Skin of body (tissue), 2 donors: ENCODE measurements around the gene KCNG2. TPM values are rescaled to one million over a fixed set of nuclear protein-coding genes. Genes with fewer than 3 reads are reported as not detected.

Source experiments
- DNase-seq: peaks from one replicate; lab custom pipeline; 2025; lab: John Stamatoyannopoulos, UW
- total RNA-seq: library from RNA; depleted of rRNA; stranded (reverse); fragments of >200 nt; gene quantifications from one replicate; pipeline ENCODE4 v1.2.3, GENCODE V29; 2014

KCNG2 gene
- total RNA-seq, 1 donor from 2014 or later, result 0.49 TPM

DNA sequence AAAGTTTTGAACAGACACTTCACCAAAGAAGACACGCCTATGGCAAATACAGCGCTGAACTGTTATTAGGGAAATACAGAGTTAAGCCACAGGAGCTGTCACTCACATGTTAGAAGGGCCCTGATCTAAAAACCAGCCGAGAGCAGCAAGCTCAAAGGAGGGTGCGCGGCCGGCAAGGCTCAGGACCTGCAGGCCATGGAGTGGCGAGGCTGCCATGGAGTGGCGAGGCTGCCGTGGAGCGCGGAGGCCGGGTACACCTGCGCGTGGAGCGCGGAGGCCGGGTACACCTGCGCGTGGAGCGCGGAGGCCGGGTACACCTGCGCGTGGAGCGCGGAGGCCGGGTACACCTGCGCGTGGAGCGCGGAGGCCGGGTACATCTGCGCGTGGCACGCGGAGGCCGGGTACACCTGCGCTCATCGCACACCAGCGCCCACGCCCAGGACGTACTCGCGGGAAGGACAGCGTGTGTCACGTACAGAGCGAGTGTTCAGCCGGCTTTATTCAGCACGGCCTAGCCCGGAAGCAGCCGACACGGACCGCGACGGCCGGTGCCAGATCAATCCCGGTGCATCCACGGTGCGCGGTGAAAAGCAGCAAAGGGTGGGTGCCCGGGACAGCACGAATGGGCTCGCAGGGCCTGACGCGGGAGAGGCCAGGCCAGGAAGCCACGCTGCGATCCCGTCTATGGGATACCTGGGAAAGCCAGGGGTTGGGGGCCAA is 84.9 kb downstream of the KCNG2 start:
- DNase-seq, result no peak

DNA sequence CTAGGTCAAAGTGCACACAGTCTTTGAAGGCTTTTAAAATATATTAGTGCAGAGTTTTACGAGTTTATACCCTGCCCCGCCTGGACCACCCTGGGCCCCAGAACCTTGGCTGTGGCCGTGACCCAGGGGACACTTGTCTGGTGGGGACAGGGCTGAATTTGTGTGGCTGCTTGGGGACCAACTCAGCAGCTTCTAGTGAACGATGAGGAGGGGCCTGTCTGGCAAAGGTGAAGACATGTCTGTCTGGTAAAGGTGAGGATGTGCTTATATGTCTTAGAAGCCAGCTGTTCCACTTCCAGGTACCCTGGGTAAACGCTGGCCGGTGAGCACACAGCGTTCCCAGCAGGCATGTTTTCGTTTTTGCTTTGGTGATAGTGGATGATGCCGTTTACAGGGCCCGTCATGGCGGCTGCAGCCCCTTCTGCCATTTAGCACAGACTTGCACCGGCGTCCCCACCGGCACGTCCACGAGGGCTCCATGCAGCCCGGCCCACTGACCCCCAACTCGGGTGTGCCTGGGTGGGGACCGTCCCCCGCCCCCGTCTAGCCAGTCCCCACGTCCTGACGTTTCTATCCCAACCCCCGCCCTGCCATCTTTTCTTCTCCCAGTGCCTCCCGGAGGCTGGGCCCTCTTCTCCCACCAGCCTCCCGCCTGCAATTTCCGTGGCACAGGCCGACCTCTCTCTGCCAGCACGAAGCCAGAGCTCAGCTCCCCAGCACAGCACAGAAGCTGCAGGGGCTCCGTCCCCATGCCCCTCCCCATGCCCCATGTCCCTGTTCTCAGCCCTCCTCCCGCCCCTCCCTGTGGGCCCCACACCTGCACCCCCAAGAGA is 85.9 kb downstream of the KCNG2 start:
- DNase-seq, result no peak

DNA sequence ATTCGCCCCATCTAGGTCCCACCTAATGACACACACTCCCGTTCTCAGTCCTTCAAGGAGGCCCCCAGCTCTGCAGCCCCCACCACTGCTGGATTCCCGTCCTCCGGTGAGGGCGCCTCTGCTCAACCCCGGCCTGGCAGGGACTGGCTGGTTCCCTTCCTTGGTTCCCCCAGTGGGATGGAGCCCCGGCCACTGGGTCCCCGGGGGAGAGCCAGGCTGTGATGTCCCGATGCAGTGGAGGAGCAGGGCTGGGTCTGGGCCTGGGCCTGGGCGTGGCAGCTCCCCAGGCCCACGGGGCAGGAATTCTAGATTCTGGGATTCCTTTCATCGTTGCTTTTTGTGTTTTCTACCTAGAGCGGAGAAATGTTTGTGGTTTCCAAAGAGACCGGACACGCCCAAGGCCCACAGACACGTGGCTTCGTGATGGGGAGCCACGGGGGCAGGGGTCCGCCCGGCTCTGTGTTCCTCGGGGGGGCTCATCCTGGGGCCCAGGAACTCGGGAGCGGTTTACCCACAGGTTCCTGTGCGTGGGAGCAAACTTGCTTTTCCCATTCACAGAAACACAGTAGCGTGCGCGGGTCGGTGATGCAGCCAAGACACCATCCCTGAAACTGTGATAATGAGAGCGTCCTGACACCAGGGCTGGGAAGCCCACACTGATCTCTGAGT is 86.7 kb downstream of the KCNG2 start:
- no peak for DNase-seq

DNA sequence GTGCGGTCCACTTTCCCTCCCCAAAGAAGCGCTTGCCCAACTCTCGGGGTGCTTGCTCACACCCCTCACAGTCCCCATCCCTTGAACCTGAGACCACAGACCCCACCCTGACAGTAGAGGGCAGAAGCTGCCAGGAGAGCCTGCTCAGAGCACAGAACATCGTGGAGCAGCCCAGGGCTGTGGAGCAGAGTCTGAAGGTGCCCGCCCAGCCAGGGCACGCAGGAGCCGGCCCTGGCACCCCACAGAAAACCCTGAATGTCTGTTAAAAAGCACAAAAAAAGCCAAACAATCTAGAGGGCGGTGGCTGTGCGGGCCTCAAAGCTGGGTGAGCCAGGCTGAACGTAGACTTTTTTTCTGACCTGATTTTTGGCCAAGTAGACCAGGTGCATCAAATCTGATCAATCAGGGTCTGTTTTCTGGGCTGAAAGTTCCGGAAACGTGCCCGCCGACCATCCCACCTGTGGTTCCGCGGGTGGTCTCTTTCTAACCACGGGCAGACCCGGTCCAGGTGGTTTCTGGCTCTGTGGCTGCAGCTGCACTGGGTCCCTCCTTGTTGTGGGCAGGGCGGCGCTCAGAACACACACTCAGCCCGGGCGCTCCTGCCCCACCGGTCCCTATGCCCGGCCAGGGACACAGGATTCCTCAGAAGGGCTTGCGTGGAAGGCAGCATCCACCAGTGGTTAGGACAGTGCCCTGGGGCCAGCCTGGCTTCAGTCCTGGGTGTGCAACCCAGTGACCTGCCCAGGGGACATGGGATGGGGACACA is 87.4 kb downstream of the KCNG2 start:
- DNase-seq, result no peak

DNA sequence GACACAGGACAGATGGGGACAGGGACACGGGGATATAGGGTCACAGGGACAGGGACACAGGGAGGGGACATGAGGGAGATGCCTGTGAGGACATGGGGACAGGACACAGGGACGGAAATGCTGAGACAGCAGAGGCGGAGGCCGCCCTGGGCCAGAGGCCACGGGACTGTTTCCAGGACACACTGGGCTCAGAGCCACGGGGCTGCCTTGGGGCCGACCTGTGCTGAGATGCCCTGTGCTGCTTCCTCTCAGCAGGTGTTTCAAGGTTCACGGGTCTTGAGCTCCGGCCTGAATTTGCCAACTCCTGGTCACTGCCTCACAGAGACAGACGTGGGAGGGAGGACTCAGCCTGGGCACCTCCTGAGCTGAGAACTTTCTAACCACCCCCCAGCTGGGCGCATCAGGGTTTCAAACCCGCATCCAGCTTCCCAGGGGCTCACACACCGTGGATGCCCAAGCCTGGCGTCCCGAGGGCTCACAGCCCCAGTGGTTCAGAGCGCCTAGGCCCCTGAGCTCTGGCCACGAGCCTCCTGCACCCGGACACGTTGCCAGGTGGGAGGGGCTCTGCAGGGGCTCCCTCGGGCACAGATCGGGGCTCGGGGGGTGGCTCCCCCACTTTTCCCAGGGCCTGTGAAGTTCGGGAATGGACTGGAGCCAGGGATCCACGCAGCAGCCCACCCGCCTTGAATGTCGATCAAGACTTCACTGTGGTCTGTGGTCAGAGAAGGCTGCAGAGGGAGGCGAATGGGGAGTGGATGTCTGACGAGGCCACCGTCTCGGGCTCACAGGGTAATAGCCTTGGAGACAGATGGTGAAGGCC is 89.7 kb downstream of the KCNG2 start:
- no peak for DNase-seq

DNA sequence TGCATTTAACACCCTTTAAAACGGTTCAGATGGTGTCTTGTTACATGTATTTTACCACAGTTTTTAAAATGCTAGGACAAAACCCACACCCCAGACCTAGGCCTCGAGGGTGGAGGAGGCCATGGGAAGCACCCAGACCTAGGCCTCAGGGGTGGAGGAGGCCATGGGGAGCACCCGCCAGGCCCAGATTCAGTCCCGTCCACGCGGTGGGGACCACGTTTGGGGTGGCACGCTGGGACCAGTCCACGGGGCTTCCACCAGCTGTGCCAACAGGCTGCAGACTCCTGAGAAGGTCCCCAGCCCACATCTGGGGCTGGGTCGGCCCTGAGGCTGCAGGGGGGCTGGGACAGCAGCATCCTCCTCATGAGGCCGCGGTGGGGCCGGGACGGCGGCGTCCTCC is 90.3 kb downstream of the KCNG2 start:
- no peak for DNase-seq

DNA sequence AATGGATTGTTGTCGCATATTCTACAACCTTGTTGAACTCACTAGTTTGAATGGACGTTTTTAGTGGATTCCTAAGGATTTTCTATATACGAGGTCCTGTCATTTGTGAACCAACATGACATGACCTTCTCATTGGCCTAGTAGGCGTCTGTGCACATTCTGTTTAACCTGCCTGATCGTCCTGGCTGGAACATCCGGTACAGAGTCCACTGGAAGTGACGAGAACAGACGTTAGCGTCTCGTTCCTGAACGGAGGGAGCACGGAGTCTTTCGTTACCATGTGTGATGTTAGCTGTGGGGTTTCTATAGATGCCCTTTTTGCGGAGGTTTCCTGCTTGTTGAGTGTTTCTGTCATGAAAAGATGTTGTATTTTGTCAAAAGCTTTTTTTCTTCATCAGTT is 91.8 kb downstream of the KCNG2 start:
- no peak for DNase-seq

DNA sequence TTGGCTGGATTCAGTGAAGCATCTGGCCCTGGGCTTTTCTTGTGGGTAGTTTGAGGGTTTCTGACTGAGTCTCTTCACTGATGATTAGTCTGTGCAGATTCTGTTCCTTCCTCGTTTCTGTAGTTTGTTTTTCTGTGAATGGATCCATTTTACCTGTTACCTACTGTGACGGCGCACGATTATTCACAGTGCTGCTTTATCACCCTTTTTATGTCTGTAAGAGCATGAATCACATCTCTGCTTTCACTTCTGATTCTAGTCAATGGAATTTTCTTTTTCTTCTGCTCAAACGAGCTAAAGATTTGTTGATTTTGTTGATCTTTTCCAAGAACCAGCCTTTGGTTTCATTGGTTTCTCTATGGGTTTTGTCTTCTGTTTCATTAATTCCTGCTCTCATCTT is 92.9 kb downstream of the KCNG2 start:
- no peak for DNase-seq

DNA sequence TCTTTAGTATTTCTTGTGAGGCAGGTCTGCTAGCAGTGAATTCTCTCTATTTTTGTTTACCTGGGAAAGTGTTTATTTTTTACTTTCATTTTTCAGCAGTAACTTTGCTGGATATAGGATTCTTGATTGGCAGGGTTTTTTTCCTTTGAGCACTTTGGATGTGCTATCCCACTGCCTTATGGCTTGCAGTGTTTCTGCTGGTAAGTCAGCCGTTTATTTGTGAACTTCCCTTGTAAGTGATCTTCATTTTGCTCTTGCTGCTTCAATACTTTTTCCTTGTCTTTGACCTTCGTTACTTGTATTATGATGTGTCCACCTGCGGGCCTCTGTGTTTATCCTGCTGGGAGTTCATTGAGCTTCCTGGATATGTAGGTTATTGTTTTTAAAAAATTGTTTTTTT is 99.0 kb downstream of the KCNG2 start:
- DNase-seq, result no peak

DNA sequence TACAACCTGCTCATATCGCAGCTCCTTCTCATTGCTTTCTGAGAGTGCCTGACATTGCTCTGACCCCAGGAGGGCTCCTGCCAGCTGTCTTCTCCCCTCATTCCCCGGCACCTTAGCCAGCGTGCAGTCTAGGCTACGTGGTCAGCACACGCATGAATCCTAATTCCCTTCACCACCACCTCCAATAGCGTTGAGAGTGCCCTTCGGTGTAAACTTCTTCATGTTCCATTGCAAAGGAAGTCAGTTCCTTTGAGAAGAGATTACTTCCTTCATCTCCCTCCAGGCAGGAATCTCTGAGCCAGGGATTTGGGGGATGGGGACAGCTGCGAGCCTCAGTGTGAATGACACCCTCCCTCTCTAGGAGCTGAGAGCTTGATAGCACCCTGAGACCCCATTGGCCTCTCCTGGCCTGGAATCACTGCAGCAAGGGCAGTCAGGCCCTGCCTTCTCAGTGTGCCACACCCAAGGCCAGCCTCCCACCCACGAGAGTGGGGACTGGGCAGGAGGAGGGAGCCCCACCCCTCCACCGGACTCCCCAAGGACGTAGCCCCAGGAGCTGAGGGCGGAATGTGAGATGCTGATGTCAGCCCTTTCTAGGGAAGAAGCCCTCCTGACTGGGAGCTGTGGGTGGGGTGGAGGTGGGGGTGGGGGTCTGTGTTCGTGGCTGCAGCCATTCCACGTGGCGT is 100.3 kb downstream of the KCNG2 start:
- DNase-seq, result no peak

DNA sequence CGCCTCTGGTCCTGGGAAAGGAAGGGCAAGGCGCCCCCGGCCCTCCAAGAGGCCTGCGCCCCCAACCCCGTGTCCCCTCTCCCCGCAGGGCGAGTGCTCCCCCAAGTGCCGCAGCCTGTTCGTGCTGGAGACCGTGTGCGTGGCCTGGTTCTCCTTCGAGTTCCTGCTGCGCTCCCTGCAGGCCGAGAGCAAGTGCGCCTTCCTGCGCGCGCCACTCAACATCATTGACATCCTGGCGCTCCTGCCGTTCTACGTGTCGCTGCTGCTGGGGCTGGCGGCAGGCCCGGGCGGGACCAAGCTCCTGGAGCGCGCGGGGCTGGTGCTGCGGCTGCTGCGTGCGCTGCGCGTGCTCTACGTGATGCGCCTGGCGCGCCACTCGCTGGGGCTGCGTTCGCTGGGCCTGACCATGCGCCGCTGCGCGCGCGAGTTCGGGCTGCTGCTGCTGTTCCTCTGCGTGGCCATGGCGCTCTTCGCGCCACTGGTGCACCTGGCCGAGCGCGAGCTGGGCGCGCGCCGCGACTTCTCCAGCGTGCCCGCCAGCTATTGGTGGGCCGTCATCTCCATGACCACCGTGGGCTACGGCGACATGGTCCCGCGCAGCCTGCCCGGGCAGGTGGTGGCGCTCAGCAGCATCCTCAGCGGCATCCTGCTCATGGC is 101.3 kb downstream of the KCNG2 start:
- DNase-seq, result no peak

DNA sequence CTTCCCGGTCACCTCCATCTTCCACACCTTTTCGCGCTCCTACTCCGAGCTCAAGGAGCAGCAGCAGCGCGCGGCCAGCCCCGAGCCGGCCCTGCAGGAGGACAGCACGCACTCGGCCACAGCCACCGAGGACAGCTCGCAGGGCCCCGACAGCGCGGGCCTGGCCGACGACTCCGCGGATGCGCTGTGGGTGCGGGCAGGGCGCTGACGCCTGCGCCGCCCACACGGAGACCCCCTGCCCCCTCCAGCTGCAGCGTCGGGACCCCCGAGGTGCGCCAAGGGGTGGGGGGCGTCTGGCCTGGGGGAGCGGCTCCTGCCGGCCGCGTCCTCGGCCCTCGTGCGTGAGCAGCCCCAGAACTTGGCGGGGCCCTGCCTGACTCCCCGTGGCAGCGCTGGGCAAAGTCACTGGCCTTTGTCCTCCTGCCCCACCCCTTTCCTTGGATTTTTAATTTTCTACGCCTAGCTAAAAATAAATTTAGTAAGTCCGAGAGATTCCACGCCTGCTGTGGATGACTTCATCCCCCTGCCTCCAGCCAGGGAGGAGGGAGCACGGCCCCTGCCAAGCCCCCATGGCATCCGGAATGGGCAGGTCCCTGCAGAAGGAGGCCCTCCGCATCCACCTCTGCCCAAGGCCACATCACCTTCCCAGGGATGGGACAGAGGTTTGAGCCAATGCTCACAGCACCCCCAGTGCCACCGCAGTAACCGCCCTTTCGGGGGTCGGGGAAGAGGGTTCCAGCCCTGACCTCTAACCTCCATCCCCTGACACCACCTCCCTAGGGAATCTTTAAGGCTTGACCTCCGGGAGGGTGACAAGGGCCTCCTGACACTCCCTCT is 102.1 kb downstream of the KCNG2 start:
- no peak for DNase-seq

DNA sequence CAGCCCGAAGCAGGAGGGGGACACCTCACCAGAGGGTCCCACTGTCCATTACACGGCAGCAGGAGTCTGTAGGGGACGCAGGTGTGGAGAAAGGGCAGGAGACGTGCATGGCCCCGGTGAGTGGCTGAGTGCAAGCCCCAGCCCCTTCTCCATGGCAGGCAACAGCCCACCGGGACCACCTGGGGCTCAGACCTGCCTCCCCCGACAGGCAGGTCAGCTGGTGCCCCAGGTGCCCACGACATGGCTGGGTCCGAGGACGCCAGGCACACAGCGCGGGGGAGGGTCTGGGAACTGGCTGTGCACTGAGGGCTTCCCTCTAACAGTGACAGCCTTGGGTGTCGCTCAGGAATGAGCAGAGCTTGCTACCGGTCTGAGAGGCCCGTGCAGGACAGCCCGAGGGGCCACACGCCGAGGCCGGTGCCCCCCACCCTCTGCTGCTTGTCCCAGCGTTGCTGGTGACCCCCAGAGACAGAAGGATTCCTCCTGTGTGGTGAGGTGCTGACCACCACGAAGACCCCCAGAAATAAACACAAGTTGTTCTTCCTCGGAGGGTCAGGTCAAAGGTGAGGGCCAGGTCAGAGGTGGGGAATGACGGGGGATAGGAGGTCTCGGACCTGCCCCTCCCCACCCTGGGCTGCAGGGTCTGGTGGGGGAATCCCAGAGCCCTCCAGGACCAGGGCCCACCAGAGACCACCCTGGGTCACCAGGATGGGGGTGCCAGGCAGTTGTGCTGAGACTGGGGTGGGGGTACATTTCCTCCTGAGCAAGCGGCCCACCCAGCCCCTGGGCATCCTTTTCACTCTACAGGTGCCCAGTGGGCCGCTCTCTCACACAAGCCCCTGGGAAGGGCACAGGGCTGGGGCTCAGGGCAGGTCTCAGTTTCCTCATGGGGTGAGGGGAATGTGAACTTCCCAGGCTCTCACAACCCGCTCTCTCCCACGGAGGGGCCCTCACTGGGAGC is 103.2 kb downstream of the KCNG2 start:
- DNase-seq, result no peak

DNA sequence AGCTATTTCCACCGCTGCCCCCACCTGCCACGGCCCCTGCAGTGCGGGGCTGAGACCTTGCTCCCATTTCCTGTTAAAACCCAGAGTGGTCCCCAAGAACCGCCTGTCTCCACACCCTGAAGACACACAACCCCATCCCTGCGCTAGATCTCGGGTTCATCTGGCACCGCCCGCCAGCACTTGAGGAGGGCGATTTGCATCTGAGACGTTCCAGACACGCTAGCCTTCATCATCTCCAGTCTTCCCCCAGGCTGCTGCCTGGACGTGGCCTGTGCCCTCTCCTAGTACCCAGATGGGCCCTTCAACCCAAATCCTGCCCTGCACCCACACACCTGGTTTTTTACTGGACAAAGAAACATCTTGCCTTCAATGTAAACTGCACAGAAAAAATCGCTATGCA is 103.9 kb downstream of the KCNG2 start:
- no peak for DNase-seq

DNA sequence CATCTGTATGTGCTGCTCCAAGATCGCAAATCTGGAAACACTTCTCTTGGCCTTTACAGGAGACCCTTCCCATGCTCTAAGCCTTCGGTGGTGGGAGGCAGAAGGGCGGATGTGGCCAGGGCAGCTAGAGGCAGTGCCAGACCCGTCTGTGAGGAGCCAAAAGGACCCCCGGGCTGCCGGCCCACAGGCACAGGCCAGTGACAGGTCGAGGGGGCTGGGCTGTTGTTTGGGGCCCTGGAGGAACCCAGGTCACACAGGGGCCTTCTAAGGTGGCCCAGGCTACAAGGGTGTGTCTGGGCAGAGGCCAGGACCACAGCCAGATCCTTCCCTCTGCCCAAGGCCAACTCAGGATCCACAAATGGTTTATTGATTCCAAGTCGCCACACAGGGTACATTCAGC is 104.3 kb downstream of the KCNG2 start:
- no peak for DNase-seq

DNA sequence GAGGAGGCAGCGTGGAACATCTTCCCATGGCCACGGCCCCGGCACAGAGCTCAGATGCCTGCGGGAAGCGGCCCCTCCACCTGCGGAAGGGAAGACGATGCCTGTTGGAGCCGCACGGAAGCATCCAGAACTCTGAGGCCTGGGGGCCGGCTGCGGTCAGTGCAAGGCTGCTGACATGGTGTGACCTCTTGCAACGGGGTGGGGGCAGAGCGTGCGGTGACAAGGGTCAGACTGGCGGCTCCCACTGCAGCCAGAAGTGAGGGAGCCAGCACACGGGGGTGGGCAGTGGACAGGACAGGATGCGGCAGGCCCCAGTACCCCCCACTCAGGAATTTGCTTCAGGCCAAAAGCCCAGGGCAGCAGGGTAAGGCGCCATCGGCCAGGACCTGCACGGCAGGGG is 104.9 kb downstream of the KCNG2 start:
- DNase-seq, result no peak

DNA sequence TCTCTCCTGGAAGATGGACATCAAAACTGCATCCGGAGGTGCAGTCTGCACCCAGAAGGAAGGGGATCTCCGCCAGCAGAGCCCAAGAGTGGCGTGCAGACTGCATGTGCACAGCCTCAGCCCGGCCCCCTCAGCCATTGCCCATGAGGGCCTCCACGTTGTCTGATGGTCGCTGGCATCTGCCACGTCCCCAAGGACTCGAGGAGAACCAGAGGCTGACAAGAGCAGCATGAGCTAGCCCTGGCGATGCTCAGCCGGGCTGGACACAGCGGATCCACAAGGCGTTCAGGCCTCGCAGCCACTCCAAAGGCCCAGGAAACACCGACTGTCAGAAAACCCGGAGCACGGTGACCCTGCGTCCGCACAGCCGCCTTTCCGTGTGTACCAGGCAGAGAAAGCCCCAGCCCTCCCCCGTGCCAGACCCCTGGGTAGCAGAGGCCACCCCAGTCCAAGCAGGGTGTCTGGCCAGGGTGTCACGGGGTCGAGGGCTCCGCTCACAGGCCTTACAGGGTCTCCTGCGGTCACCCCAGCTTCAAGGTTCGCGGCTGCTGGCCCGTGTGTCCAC is 105.4 kb downstream of the KCNG2 start:
- no peak for DNase-seq
